HEK293T (cell line): ENCODE measurements around the gene SIGLEC12.

Experiments used
- CTCF ChIA-PET: fragments of 350-600 bp; formaldehyde crosslinking; extraction: SDS; loops from one replicate; lab custom pipeline; 2021; ENCODE audit warnings: antibody characterized with exemption, inconsistent platforms; lab: Yijun Ruan, JAX
- POLR2A ChIA-PET: fragments of 350-600 bp; formaldehyde crosslinking; extraction: SDS; loops from one replicate; lab custom pipeline; 2020; ENCODE audit warnings: antibody characterized with exemption, inconsistent platforms; lab: Yijun Ruan, JAX
- DNase-seq: peaks from one replicate; pipeline ENCODE4 v3.0.0; 2012; ENCODE audit warnings: mixed read lengths; ENCODE audit errors: extremely low spot score
- ARNT ChIP-seq: fragments of 450-650 bp; IDR thresholded peaks from 2 replicates; pipeline ENCODE4 v1.6.1; 2017; ENCODE audit warnings: mild to moderate bottlenecking
- BHLHE40 ChIP-seq: fragments of 450-650 bp; IDR thresholded peaks from 2 replicates; pipeline ENCODE4 v1.6.1; 2016; ENCODE audit warnings: mild to moderate bottlenecking, moderate library complexity, borderline replicate concordance
- CTBP1 ChIP-seq: fragments of 450-650 bp; IDR thresholded peaks from 2 replicates; pipeline ENCODE4 v1.6.1; 2016; ENCODE audit warnings: borderline replicate concordance
- ELF4 ChIP-seq: fragments of 450-650 bp; IDR thresholded peaks from 2 replicates; pipeline ENCODE4 v1.6.1; 2017; ENCODE audit warnings: antibody characterized with exemption
- FOXA1 ChIP-seq: fragments of 450-650 bp; IDR thresholded peaks from 2 replicates; pipeline ENCODE4 v1.6.1; 2016; ENCODE audit warnings: mild to moderate bottlenecking
- FOXK2 ChIP-seq: fragments of 450-650 bp; IDR thresholded peaks from 2 replicates; pipeline ENCODE4 v1.6.1; 2016; ENCODE audit warnings: mild to moderate bottlenecking
- FOXM1 ChIP-seq: fragments of 450-650 bp; IDR thresholded peaks from 2 replicates; pipeline ENCODE4 v1.6.1; 2017; ENCODE audit warnings: mild to moderate bottlenecking, borderline replicate concordance
- HDGF ChIP-seq: fragments of 450-650 bp; IDR thresholded peaks from 2 replicates; pipeline ENCODE4 v1.6.1; 2017; ENCODE audit warnings: antibody characterized with exemption, borderline replicate concordance
- L3MBTL2 ChIP-seq: fragments of 450-650 bp; conservative IDR thresholded peaks from 2 replicates; pipeline ENCODE4 v1.6.1; 2016; ENCODE audit warnings: mild to moderate bottlenecking
- LEF1 ChIP-seq: fragments of 450-650 bp; IDR thresholded peaks from 2 replicates; pipeline ENCODE4 v1.6.1; 2017; ENCODE audit warnings: mild to moderate bottlenecking, borderline replicate concordance
- NFRKB ChIP-seq: fragments of 450-650 bp; IDR thresholded peaks from 2 replicates; pipeline ENCODE4 v1.6.1; 2016; ENCODE audit warnings: mild to moderate bottlenecking, moderate library complexity
- PKNOX1 ChIP-seq: fragments of 450-650 bp; IDR thresholded peaks from 2 replicates; pipeline ENCODE4 v1.6.1; 2016
- SP1 ChIP-seq: fragments of 450-650 bp; IDR thresholded peaks from 2 replicates; pipeline ENCODE4 v1.6.1; 2017
- SUZ12 ChIP-seq: fragments of 450-650 bp; IDR thresholded peaks from 2 replicates; pipeline ENCODE4 v1.6.1; 2016; ENCODE audit warnings: mild to moderate bottlenecking
- TARDBP ChIP-seq: fragments of 450-650 bp; IDR thresholded peaks from 2 replicates; pipeline ENCODE4 v1.6.1; 2016
- ZNF384 ChIP-seq: fragments of 450-650 bp; IDR thresholded peaks from 2 replicates; pipeline ENCODE4 v1.6.1; 2016

The SIGLEC12 gene

GRCh38 chr19:51458899-51459505, 42.6 kb downstream of the SIGLEC12 start:
- TF ChIP-seq SUZ12: no peak
- no peak for TF ChIP-seq FOXA1
- TF ChIP-seq NFRKB: no peak
- no peak for TF ChIP-seq ZNF384
- no peak for TF ChIP-seq ELF4
- TF ChIP-seq L3MBTL2: no peak
- no peak for TF ChIP-seq PKNOX1
- no peak for TF ChIP-seq BHLHE40
- no peak for TF ChIP-seq HDGF
- no peak for TF ChIP-seq TARDBP
- no peak for TF ChIP-seq LEF1
- no peak for TF ChIP-seq ARNT
- TF ChIP-seq SP1: no peak
- TF ChIP-seq FOXM1: no peak
- no peak for DNase-seq
- ChIA-PET CTCF (no interaction called here), POLR2A (no interaction called here)

GRCh38 chr19:51458051-51458645, 43.5 kb downstream of the SIGLEC12 start, which contains the start of gene SIGLEC8:
TSS of gene SIGLEC8 (minus strand) at chr19:51458454. CDS start at chr19:51458387, 67 bp downstream.
- no peak for DNase-seq
- CTCF ChIA-PET: no interaction called here
- POLR2A ChIA-PET: no interaction called here
- no peak for TF ChIP-seq PKNOX1
- TF ChIP-seq ELF4: no peak
- TF ChIP-seq FOXM1: no peak

GRCh38 chr19:51457351-51458013, 44.1 kb downstream of the SIGLEC12 start:
- no peak for TF ChIP-seq SUZ12
- no peak for TF ChIP-seq ZNF384
- TF ChIP-seq TARDBP: no peak
- TF ChIP-seq BHLHE40: no peak
- no peak for TF ChIP-seq HDGF
- TF ChIP-seq ELF4: no peak
- no peak for TF ChIP-seq FOXM1
- no peak for TF ChIP-seq ARNT
- TF ChIP-seq L3MBTL2: no peak
- no peak for TF ChIP-seq CTBP1
- TF ChIP-seq FOXA1: no peak
- no peak for TF ChIP-seq LEF1
- TF ChIP-seq FOXK2: no peak
- TF ChIP-seq NFRKB: no peak
- TF ChIP-seq PKNOX1: no peak
- no peak for TF ChIP-seq SP1
- CTCF ChIA-PET: no interaction called here
- POLR2A ChIA-PET: no interaction called here
- DNase-seq: no peak

- ChIA-PET CTCF (no interaction called here), POLR2A (no interaction called here)
- no peak for DNase-seq
- TF ChIP-seq TARDBP: no peak
- TF ChIP-seq CTBP1: no peak
- no peak for TF ChIP-seq ELF4
- no peak for TF ChIP-seq HDGF
- TF ChIP-seq FOXM1: no peak
- TF ChIP-seq LEF1: no peak
- no peak for TF ChIP-seq FOXK2
- TF ChIP-seq PKNOX1: no peak
- TF ChIP-seq BHLHE40: no peak
- TF ChIP-seq L3MBTL2: no peak
- TF ChIP-seq NFRKB: no peak
- no peak for TF ChIP-seq ZNF384
- no peak for TF ChIP-seq FOXA1
- no peak for TF ChIP-seq ARNT
- TF ChIP-seq SP1: no peak
- no peak for TF ChIP-seq SUZ12
Measured at GRCh38 chr19:51456541-51457290, 44.9 kb downstream of the SIGLEC12 start.
